Breast epithelium (tissue), 3 donors: ENCODE results near the gene ADARB2.

Experiments used
- CTCF ChIP-seq, 3 donors: fragments of 450-650 bp; IDR thresholded peaks; one replicate each; pipeline ENCODE4 v1.5.1; 2016 to 2017; ENCODE audit warnings: antibody characterized with exemption in 3 of 3, mild to moderate bottlenecking in 3 of 3, moderate library complexity in 3 of 3
- POLR2A ChIP-seq: fragments of 450-650 bp; IDR thresholded peaks from one replicate; pipeline ENCODE4 v1.6.1; 2016; ENCODE audit warnings: antibody characterized with exemption, mild to moderate bottlenecking, moderate library complexity

GRCh38 chr10:1294748-1295147 is 442.6 kb downstream of the ADARB2 start:
- TF ChIP-seq CTCF (IDR thresholded peaks at IDR 0.05) (no peak), POLR2A (no peak)
